Measurements from ENCODE around the gene LYRM4. TPM values are rescaled to one million over a fixed set of nuclear protein-coding genes. Genes with fewer than 3 reads are reported as not detected.

Gene LYRM4
- total RNA-seq, 4 donors from 2014 or later = 9.2 to 28.2 (median 14.2) TPM

GRCh38 chr6:5153186-5153585 lies 107.6 kb downstream of the LYRM4 start:
- DNase-seq = no peak
- H3K27ac ChIP-seq = no peak overlapping the region
- no peaks in the 10 kb centered on the region for H3K36me3 ChIP-seq
- H3K9me3 ChIP-seq = no peaks in the 10 kb centered on the region
- intact Hi-C loops (cut with DNase I) = no loop called here
- no peak for TF ChIP-seq POLR2A (IDR thresholded peaks at IDR 0.05)
- TF ChIP-seq, protein P1, sequence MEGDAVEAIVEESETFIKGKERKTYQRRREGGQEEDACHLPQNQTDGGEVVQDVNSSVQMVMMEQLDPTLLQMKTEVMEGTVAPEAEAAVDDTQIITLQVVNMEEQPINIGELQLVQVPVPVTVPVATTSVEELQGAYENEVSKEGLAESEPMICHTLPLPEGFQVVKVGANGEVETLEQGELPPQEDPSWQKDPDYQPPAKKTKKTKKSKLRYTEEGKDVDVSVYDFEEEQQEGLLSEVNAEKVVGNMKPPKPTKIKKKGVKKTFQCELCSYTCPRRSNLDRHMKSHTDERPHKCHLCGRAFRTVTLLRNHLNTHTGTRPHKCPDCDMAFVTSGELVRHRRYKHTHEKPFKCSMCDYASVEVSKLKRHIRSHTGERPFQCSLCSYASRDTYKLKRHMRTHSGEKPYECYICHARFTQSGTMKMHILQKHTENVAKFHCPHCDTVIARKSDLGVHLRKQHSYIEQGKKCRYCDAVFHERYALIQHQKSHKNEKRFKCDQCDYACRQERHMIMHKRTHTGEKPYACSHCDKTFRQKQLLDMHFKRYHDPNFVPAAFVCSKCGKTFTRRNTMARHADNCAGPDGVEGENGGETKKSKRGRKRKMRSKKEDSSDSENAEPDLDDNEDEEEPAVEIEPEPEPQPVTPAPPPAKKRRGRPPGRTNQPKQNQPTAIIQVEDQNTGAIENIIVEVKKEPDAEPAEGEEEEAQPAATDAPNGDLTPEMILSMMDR (IDR thresholded peaks at IDR 0.05) = no peak
- WGBS, 2 donors = 93 to 100% methylated on average over 2 to 3 of the region's 5 CpGs
- no peak overlapping the region for H3K4me3 ChIP-seq
- H3K4me1 ChIP-seq = no peaks in the 10 kb centered on the region
- no peaks in the 10 kb centered on the region for H3K27me3 ChIP-seq

- H3K27ac ChIP-seq = no peak overlapping the region
- H3K4me3 ChIP-seq = no peak overlapping the region
- no peaks in the 10 kb centered on the region for H3K36me3 ChIP-seq
- H3K9me3 ChIP-seq = no peaks in the 10 kb centered on the region
- intact Hi-C loops (cut with DNase I) = no loop called here
- H3K27me3 ChIP-seq = no peaks in the 10 kb centered on the region
- H3K4me1 ChIP-seq = no peaks in the 10 kb centered on the region
- DNase-seq = no peak
- TF ChIP-seq, protein P1 (IDR thresholded peaks at IDR 0.05) = no peak
- no peak for TF ChIP-seq POLR2A (IDR thresholded peaks at IDR 0.05)
- WGBS, 2 donors = 61 to 88% methylated on average over 4 to 6 of the region's 9 CpGs
Observed at GRCh38 chr6:5152460-5152859, 108.3 kb downstream of the LYRM4 start.

GRCh38 chr6:5151955-5152401 lies 108.8 kb downstream of the LYRM4 start:
- intact Hi-C loops (cut with DNase I) = no loop called here
- H3K4me1 ChIP-seq = no peaks in the 10 kb centered on the region

GRCh38 chr6:5151360-5151954 lies 109.3 kb downstream of the LYRM4 start:
- 74 to 80% methylated on average over 9 of the region's 9 CpGs for WGBS, 2 donors
- Histone ChIP-seq H3K27ac (no peak overlapping the region), H3K4me3 (no peak overlapping the region), H3K36me3 (no peaks in the 10 kb centered on the region), H3K9me3 (no peaks in the 10 kb centered on the region), H3K27me3 (no peaks in the 10 kb centered on the region), H3K4me1 (no peaks in the 10 kb centered on the region)
- intact Hi-C loops (cut with DNase I) = no loop called here
- TF ChIP-seq POLR2A (IDR thresholded peaks at IDR 0.05) = no peak
- TF ChIP-seq, protein P1 (IDR thresholded peaks at IDR 0.05) = no peak
- DNase-seq = no peak

More at GRCh38 chr6:5151955-5152401, 108.8 kb downstream of the LYRM4 start:
- Histone ChIP-seq H3K9me3 (no peaks in the 10 kb centered on the region), H3K27ac (no peak overlapping the region), H3K36me3 (no peaks in the 10 kb centered on the region), H3K27me3 (no peaks in the 10 kb centered on the region), H3K4me3 (no peak overlapping the region)
- TF ChIP-seq, protein P1 (IDR thresholded peaks at IDR 0.05) = no peak
- TF ChIP-seq POLR2A (IDR thresholded peaks at IDR 0.05) = no peak
- 67 to 94% methylated on average over 6 to 7 of the region's 7 CpGs for WGBS, 2 donors
- DNase-seq = no peak

- H3K9me3 ChIP-seq = no peaks in the 10 kb centered on the region
- H3K4me3 ChIP-seq = no peak overlapping the region
- no peak for TF ChIP-seq POLR2A (IDR thresholded peaks at IDR 0.05)
- TF ChIP-seq, protein P1 (IDR thresholded peaks at IDR 0.05) = no peak
- intact Hi-C loops (cut with DNase I) = no loop called here
- WGBS, 2 donors = 93 to 100% methylated on average over 3 of the region's 3 CpGs
- no peaks in the 10 kb centered on the region for H3K36me3 ChIP-seq
- no peaks in the 10 kb centered on the region for H3K4me1 ChIP-seq
- no peaks in the 10 kb centered on the region for H3K27me3 ChIP-seq
- DNase-seq = no peak
- H3K27ac ChIP-seq = no peak overlapping the region
Observed at GRCh38 chr6:5150551-5151075, 110.1 kb downstream of the LYRM4 start.

Data from esophagus squamous epithelium (tissue), 5 donors.